Fibroblast of mammary gland (primary cell): ENCODE results near the gene GPATCH3.

Source experiments
- DNase-seq: peaks from one replicate; pipeline ENCODE4 v3.0.0-alpha.2; 2010; ENCODE audit warnings: low read depth
- H3K4me3 ChIP-seq: 2 replicates; pipeline ENCODE4 v1.5.1; 2011; ENCODE audit warnings: low read depth, mild to moderate bottlenecking, low read length, moderate library complexity; ENCODE audit not compliant: control insufficient read depth
- CTCF ChIP-seq: conservative IDR thresholded peaks from 2 replicates; pipeline ENCODE4 v1.5.1; 2011; ENCODE audit warnings: low read depth, low read length, inconsistent platforms; ENCODE audit not compliant: control insufficient read depth, insufficient read depth

Gene GPATCH3

GRCh38 chr1:26907071-26907917, 7.0 kb upstream of the GPATCH3 start:
- H3K4me3 ChIP-seq, result no peak overlapping the region
- peak; percentile 96 for DNase-seq
- no peak for TF ChIP-seq CTCF

- no peak for TF ChIP-seq CTCF
- peak overlapping the region; percentile 83 for H3K4me3 ChIP-seq
- no peak for DNase-seq
Observed at GRCh38 chr1:26900815-26901511, 696 bp upstream of the GPATCH3 start.

GRCh38 chr1:26897351-26897750, 2.9 kb downstream of the GPATCH3 start:
- DNase-seq, result no peak
- no peak overlapping the region for H3K4me3 ChIP-seq
- TF ChIP-seq CTCF, result no peak

GRCh38 chr1:26894263-26894662, 6.0 kb downstream of the GPATCH3 start:
- no peak for DNase-seq
- H3K4me3 ChIP-seq, result no peak overlapping the region
- TF ChIP-seq CTCF, result no peak

- no peak for TF ChIP-seq CTCF
- no peak for DNase-seq
Observed at GRCh38 chr1:26890467-26890796, 9.8 kb downstream of the GPATCH3 start.

GRCh38 chr1:26889551-26890466, 10.5 kb downstream of the GPATCH3 start, which contains the start of gene GPN2:
Gene GPN2, minus strand, starts transcription at chr1:26890283. Its CDS starts 187 bp downstream, at chr1:26890096.
- peak within 1 kb of the TSS; percentile 85 for H3K4me3 ChIP-seq
- TF ChIP-seq CTCF, result no peak
- peak; percentile 70 for DNase-seq

More at GRCh38 chr1:26890467-26890796, 9.8 kb downstream of the GPATCH3 start:
- peak overlapping the region; percentile 85 for H3K4me3 ChIP-seq
